Pancreas (tissue), 10 donors: ENCODE measurements around the gene C22orf31. TPM values are rescaled to one million over a fixed set of nuclear protein-coding genes. Genes with fewer than 3 reads are reported as not detected.
A peak's percentile ranks its signal among the peaks of the same experiment; 100 is the strongest.

Experiments
- ATAC-seq, 4 donors: fragments of 200-7000 bp; cut with Tn5 transposase; one replicate each; pipeline versions ENCODE4 v1.8.0 to v1.9.1; 2020; ENCODE audit warnings: mild to moderate bottlenecking in 4 of 4, moderate library complexity in 4 of 4
- DNase-seq, 6 donors: peaks; one replicate each; pipeline ENCODE4 v3.0.0-alpha.2; 2020
- FAIRE-seq: peaks from 2 replicates; lab custom pipeline; 2012; peaks lifted over from hg19 to GRCh38; lab: Jason Lieb, UNC
- H3K27ac ChIP-seq, 4 donors: fragments of 200-600 bp; sonication (generic); 1 replicate in 3 of 4; 2 replicates in 1 of 4; pipeline versions ENCODE4 v1.5.0 to v1.8.0; 2020
- H3K27me3 ChIP-seq, 4 donors: fragments of 200-600 bp; one replicate each; pipeline ENCODE4 v1.8.0; 2021
- H3K36me3 ChIP-seq, 3 donors: fragments of 200-600 bp; sonication (generic) in 1 of 3; one replicate each; pipeline versions ENCODE4 v1.5.0 to v1.8.0; 2020 to 2021
- H3K4me1 ChIP-seq, 3 donors: fragments of 200-600 bp; one replicate each; pipeline ENCODE4 v1.8.0; 2021
- H3K4me3 ChIP-seq, 4 donors: fragments of 200-600 bp; sonication (generic) in 2 of 4; one replicate each; pipeline versions ENCODE4 v1.5.0 to v1.8.0; 2020 to 2021
- H3K9me3 ChIP-seq, 4 donors: fragments of 200-600 bp; one replicate each; pipeline ENCODE4 v1.8.0; 2021
- CTCF ChIP-seq, 4 donors: fragments of 200-600 bp; sonication (generic) in 3 of 4; IDR thresholded peaks; one replicate each; pipeline versions ENCODE4 v1.5.0 to v1.8.0; 2021; ENCODE audit warnings: antibody characterized with exemption in 4 of 4
- WGBS, 2 donors: extraction: QIAGEN DNeasy Blood & Tissue Kit; methylation state at CpG; one replicate each; pipeline ENCODE4 v1.1.7; 2013; 5-methylcytosine and 5-hydroxymethylcytosine counted together
- intact Hi-C, 3 donors: fragments of 100-400 bp; cut with DNase I; formaldehyde crosslinking; loops; one replicate each; pipeline versions ENCODE4 v1.11.1 to v1.14.2; 2022
- polyA plus RNA-seq, 2 donors: library from polyadenylated mRNA; stranded (reverse); fragments of 200-250 nt; gene quantifications; one replicate each; pipeline ENCODE4 v1.2.3, GENCODE V29; 2013
- total RNA-seq, 6 donors: library from RNA; stranded (reverse); fragmentation: NEBNext Ultra II Directional in 4 of 6; extraction: Animal tissue kit (Norgen Biotek cat#: 25700) in 4 of 6; gene quantifications; one replicate each; pipeline versions ENCODE4 v1.2.1 to v1.2.4, GENCODE V29; 2021 to 2023
- donor health status: healthy with polysubstance abuse.
- donor health status: DM: no; HTN: no; CAD: no; lungs with moderate emphysema.
- donor health status: DM: no; HTN: no; CAD: no.
- donor health status: control.
- donor health status: control.
- donor health status: Bipolar disorder and iron deficiency.
- donor health status: DM: yes; HTN: yes; CAD: no.
- donor health status: DM: no; HTN: no; CAD: no.
- donor health status: DM: no; HTN: no; CAD: no.
- donor health status: DM: yes; HTN: yes; CAD: no.

The C22orf31 gene
- total and polyA plus RNA-seq, 8 donors, result 0.16 TPM; not detected in 7

- no peak for FAIRE-seq
Observed at GRCh38 chr22:29016067-29016938, 45.3 kb downstream of the C22orf31 start.

GRCh38 chr22:29014773-29015172 lies 46.9 kb downstream of the C22orf31 start:
- H3K9me3 ChIP-seq, result no peaks in the 10 kb centered on the region
- intact Hi-C loops, result no loop called here
- no peak overlapping the region for H3K4me3 ChIP-seq
- FAIRE-seq (no peak), ATAC-seq (no peak), DNase-seq (no peak)
- no peak overlapping the region for H3K27ac ChIP-seq
- no peaks in the 10 kb centered on the region for H3K36me3 ChIP-seq
- TF ChIP-seq CTCF (IDR thresholded peaks at IDR 0.05), result no peak
- WGBS, 2 donors, result 97 to 98% methylated on average over 4 of the region's 4 CpGs
- peaks cover 0 to 14% (median 9%) of the 10 kb centered on the region in 3 donors for H3K4me1 ChIP-seq
- no peaks in the 10 kb centered on the region for H3K27me3 ChIP-seq

More at GRCh38 chr22:29016067-29016938, 45.3 kb downstream of the C22orf31 start:
- H3K27me3 ChIP-seq, result no peaks in the 10 kb centered on the region
- no peaks in the 10 kb centered on the region for H3K9me3 ChIP-seq
- H3K4me1 ChIP-seq, result peaks cover 0 to 14% (median 9%) of the 10 kb centered on the region in 3 donors
- WGBS, 2 donors, result 39 to 52% methylated on average over 3 of the region's 3 CpGs
- peak overlapping the region in 3 of 4 donors; percentile 13 to 60 (median 34) for H3K27ac ChIP-seq
- ATAC-seq (peak; percentile 9 to 83 (median 65)), DNase-seq (no peak)
- intact Hi-C loops, result no loop called here
- no peaks in the 10 kb centered on the region for H3K36me3 ChIP-seq
- no peak for TF ChIP-seq CTCF (IDR thresholded peaks at IDR 0.05)
- H3K4me3 ChIP-seq, result no peak overlapping the region

- DNase-seq, result no peak
- H3K36me3 ChIP-seq, result no peaks in the 10 kb centered on the region
- H3K27me3 ChIP-seq, result no peaks in the 10 kb centered on the region
- H3K27ac ChIP-seq, result no peak overlapping the region
- intact Hi-C loops, result no loop called here
- no peak overlapping the region for H3K4me3 ChIP-seq
- TF ChIP-seq CTCF (IDR thresholded peaks at IDR 0.05), result no peak
- H3K4me1 ChIP-seq, result peaks cover 0 to 14% (median 9%) of the 10 kb centered on the region in 3 donors
- FAIRE-seq, result no peak
- H3K9me3 ChIP-seq, result no peaks in the 10 kb centered on the region
- WGBS, 2 donors, result 91 to 94% methylated on average over 4 of the region's 4 CpGs
- ATAC-seq, result no peak
Observed at GRCh38 chr22:29014293-29014692, 47.3 kb downstream of the C22orf31 start.

- DNase-seq (no peak), ATAC-seq (no peak), FAIRE-seq (no peak)
- intact Hi-C loops, result no loop called here
- H3K36me3 ChIP-seq, result no peaks in the 10 kb centered on the region
- no peaks in the 10 kb centered on the region for H3K27me3 ChIP-seq
- H3K9me3 ChIP-seq, result no peaks in the 10 kb centered on the region
- WGBS, 2 donors, result 91 to 93% methylated on average over 4 of the region's 4 CpGs
- H3K27ac ChIP-seq, result no peak overlapping the region
- H3K4me3 ChIP-seq, result no peak overlapping the region
- peaks cover 0 to 14% (median 9%) of the 10 kb centered on the region in 3 donors for H3K4me1 ChIP-seq
- TF ChIP-seq CTCF (IDR thresholded peaks at IDR 0.05), result no peak
Observed at GRCh38 chr22:29012952-29013351, 48.7 kb downstream of the C22orf31 start.

- intact Hi-C loops, result no loop called here
- no peak for TF ChIP-seq CTCF (IDR thresholded peaks at IDR 0.05)
- FAIRE-seq (no peak), ATAC-seq (no peak), DNase-seq (no peak)
- peaks cover 0 to 13% (median 9%) of the 10 kb centered on the region in 3 donors for H3K4me1 ChIP-seq
- WGBS, 2 donors, result 91 to 92% methylated on average over 4 of the region's 4 CpGs
- H3K27ac ChIP-seq, result no peak overlapping the region
- no peaks in the 10 kb centered on the region for H3K9me3 ChIP-seq
- no peaks in the 10 kb centered on the region for H3K27me3 ChIP-seq
- H3K4me3 ChIP-seq, result no peak overlapping the region
- no peaks in the 10 kb centered on the region for H3K36me3 ChIP-seq
Observed at GRCh38 chr22:29012101-29012433, 49.6 kb downstream of the C22orf31 start.
